Stimulated activated CD4-positive, alpha-beta T cell treated with anti-CD3 and anti-CD28 coated beads, Interleukin-15, amount 100 ng/mL, for 48 hours (primary cell): ENCODE data around the gene GPRC5C.
"Not testable (repeated sequence)": the region's sequence is repeated elsewhere in the genome, so short reads cannot be mapped to it uniquely, and the experiment has no call there.

ENCODE experiments used
- DNase-seq, 2 donors: peaks; one replicate each; pipeline ENCODE4 v3.0.0-alpha.2; 2020; ENCODE audit warnings: low read depth in 2 of 2

GPRC5C gene

GRCh38 chr17:74405311-74405710, 26.6 kb upstream of the GPRC5C start:
- DNase-seq, result not testable (repeated sequence)

- DNase-seq, result no peak
These were observed 24.5 kb upstream of the GPRC5C start for GRCh38 chr17:74407384-74407783.

GRCh38 chr17:74408262-74408661, 23.6 kb upstream of the GPRC5C start:
- DNase-seq, result no peak

GRCh38 chr17:74408815-74409214, 23.1 kb upstream of the GPRC5C start:
- DNase-seq, result no peak

GRCh38 chr17:74410001-74410443, 21.9 kb upstream of the GPRC5C start:
- no peak for DNase-seq

GRCh38 chr17:74412581-74412980, 19.3 kb upstream of the GPRC5C start:
- no peak for DNase-seq

- no peak for DNase-seq
These were observed 18.4 kb upstream of the GPRC5C start for GRCh38 chr17:74413491-74413890.

- no peak for DNase-seq
These were observed 17.4 kb upstream of the GPRC5C start for GRCh38 chr17:74414510-74414909.

- no peak for DNase-seq
These were observed 16.1 kb upstream of the GPRC5C start for GRCh38 chr17:74415608-74416396.

GRCh38 chr17:74417178-74418045, 14.5 kb upstream of the GPRC5C start:
- DNase-seq, result no peak

- DNase-seq, result no peak
These were observed 11.9 kb upstream of the GPRC5C start for GRCh38 chr17:74419928-74420411.

- DNase-seq, result no peak
These were observed 7.8 kb upstream of the GPRC5C start for GRCh38 chr17:74424117-74424516.

- DNase-seq, result no peak
These were observed 7.2 kb upstream of the GPRC5C start for GRCh38 chr17:74424657-74425056.

GRCh38 chr17:74426551-74427047, 5.3 kb upstream of the GPRC5C start:
- no peak for DNase-seq

- no peak for DNase-seq
These were observed 4.7 kb upstream of the GPRC5C start for GRCh38 chr17:74427048-74427762.

- DNase-seq, result no peak
These were observed 4.1 kb upstream of the GPRC5C start for GRCh38 chr17:74427763-74428153.

- no peak for DNase-seq
These were observed 2.1 kb upstream of the GPRC5C start for GRCh38 chr17:74429604-74430384.

- DNase-seq, result no peak
These were observed 1.5 kb upstream of the GPRC5C start for GRCh38 chr17:74430385-74430705.

- no peak for DNase-seq
These were observed 951 bp upstream of the GPRC5C start for GRCh38 chr17:74430706-74431567.

GRCh38 chr17:74432424-74432690, 469 bp downstream of the GPRC5C start:
- no peak for DNase-seq
